Stimulated activated CD4-positive, alpha-beta T cell treated with anti-CD3 and anti-CD28 coated beads, Interleukin-4, amount 100 ng/mL, for 4 hours (primary cell): Measurements from ENCODE around the gene FASLG.
"Not testable (repeated sequence)": the region's sequence is repeated elsewhere in the genome, so short reads cannot be mapped to it uniquely, and the experiment has no call there.

Experiments used
- DNase-seq, 2 experiments: peaks; one replicate each; pipeline ENCODE4 v3.0.0-alpha.2; 2020

Gene FASLG

GRCh38 chr1:172686143-172686542, 27.2 kb downstream of the FASLG start:
- DNase-seq, result no peak

- DNase-seq, result not testable (repeated sequence)
Observed at GRCh38 chr1:172688428-172689085, 29.7 kb downstream of the FASLG start.

- not testable (repeated sequence) for DNase-seq
Observed at GRCh38 chr1:172690925-172691324, 32.0 kb downstream of the FASLG start.

GRCh38 chr1:172697534-172698002, 38.7 kb downstream of the FASLG start:
- DNase-seq, result no peak

GRCh38 chr1:172698224-172698623, 39.3 kb downstream of the FASLG start:
- no peak for DNase-seq

GRCh38 chr1:172699111-172699510, 40.2 kb downstream of the FASLG start:
- DNase-seq, result peak; percentile 49 to 88

- peak in 1 of 2 experiments; percentile 34 for DNase-seq
Observed at GRCh38 chr1:172699695-172700227, 40.9 kb downstream of the FASLG start.

GRCh38 chr1:172700556-172700955, 41.7 kb downstream of the FASLG start:
- no peak for DNase-seq

- no peak for DNase-seq
Observed at GRCh38 chr1:172704001-172704400, 45.1 kb downstream of the FASLG start.

GRCh38 chr1:172704420-172705210, 45.7 kb downstream of the FASLG start:
- no peak for DNase-seq

- peak in 1 of 2 experiments; percentile 77 for DNase-seq
Observed at GRCh38 chr1:172708452-172708851, 49.5 kb downstream of the FASLG start.

GRCh38 chr1:172711558-172711957, 52.7 kb downstream of the FASLG start:
- DNase-seq, result no peak

- DNase-seq, result no peak
Observed at GRCh38 chr1:172713466-172713865, 54.6 kb downstream of the FASLG start.
